Hepatocyte (in vitro differentiated cells): Measurements from ENCODE around the gene DGKG. TPM values are rescaled to one million over a fixed set of nuclear protein-coding genes. Genes with fewer than 3 reads are reported as not detected.

Experiments used
- DNase-seq: peaks from one replicate; pipeline ENCODE4 v3.0.0-alpha.2; 2016; ENCODE audit warnings: low spot score
- H2AFZ ChIP-seq: fragments of 200-600 bp; sonication (generic); 2 replicates; pipeline ENCODE4 v1.6.0; 2016; ENCODE audit warnings: antibody characterized with exemption, mild to moderate bottlenecking
- H3K27ac ChIP-seq: fragments of 200-600 bp; sonication (generic); 2 replicates; pipeline ENCODE4 v1.5.1; 2016; ENCODE audit warnings: mild to moderate bottlenecking
- H3K27me3 ChIP-seq: fragments of 200-600 bp; sonication (generic); 2 replicates; pipeline ENCODE4 v1.6.1; 2016
- H3K36me3 ChIP-seq: fragments of 200-600 bp; sonication (generic); replicated peaks from 2 replicates; pipeline ENCODE4 v1.5.1; 2016; ENCODE audit warnings: low read depth; ENCODE audit not compliant: insufficient read depth
- H3K4me1 ChIP-seq: fragments of 200-600 bp; sonication (generic); 2 replicates; pipeline ENCODE4 v1.5.1; 2016; ENCODE audit warnings: mild to moderate bottlenecking, moderate library complexity; ENCODE audit not compliant: insufficient read depth
- H3K4me2 ChIP-seq: fragments of 200-600 bp; sonication (generic); 2 replicates; pipeline ENCODE4 v1.6.0; 2016
- H3K4me3 ChIP-seq: fragments of 200-600 bp; sonication (generic); 2 replicates; pipeline ENCODE4 v1.5.1; 2016; ENCODE audit warnings: mild to moderate bottlenecking
- H3K79me2 ChIP-seq: fragments of 200-600 bp; sonication (generic); 2 replicates; pipeline ENCODE4 v1.6.0; 2017; ENCODE audit warnings: mild to moderate bottlenecking
- H3K9me2 ChIP-seq: fragments of 200-600 bp; sonication (generic); replicated peaks from 2 replicates; pipeline ENCODE4 v1.6.0; 2017; ENCODE audit warnings: mild to moderate bottlenecking; ENCODE audit not compliant: insufficient read depth
- H3K9me3 ChIP-seq: fragments of 200-600 bp; sonication (generic); 2 replicates; pipeline ENCODE4 v1.5.1; 2016; ENCODE audit warnings: low read depth, mild to moderate bottlenecking
- H4K20me1 ChIP-seq: fragments of 200-600 bp; sonication (generic); 2 replicates; pipeline ENCODE4 v1.6.0; 2016; ENCODE audit warnings: mild to moderate bottlenecking; ENCODE audit not compliant: insufficient read depth, poor library complexity, severe bottlenecking
- EZH2 ChIP-seq: fragments of 200-600 bp; sonication (generic); IDR thresholded peaks from 2 replicates; pipeline ENCODE4 v1.6.1; 2016; ENCODE audit warnings: antibody characterized with exemption, mild to moderate bottlenecking, borderline replicate concordance
- EZH2phosphoT487 ChIP-seq: fragments of 200-600 bp; sonication (generic); IDR thresholded peaks from one replicate; pipeline ENCODE4 v1.6.1; 2018; ENCODE audit warnings: antibody characterized with exemption, mild to moderate bottlenecking, low read depth, moderate library complexity; ENCODE audit not compliant: unreplicated experiment, severe bottlenecking
- WGBS: methylation state at CpG from one replicate; pipeline ENCODE4 v1.1.6; 2016; ENCODE audit warnings: low lambda C conversion rate; ENCODE audit errors: missing lambda C conversion rate; 5-methylcytosine and 5-hydroxymethylcytosine counted together
- polyA plus RNA-seq: library from polyadenylated mRNA; unstranded; fragments of >200 nt; fragmentation: Nextera tagmentation; extraction: Ambion mirVana; gene quantifications from 2 replicates; pipeline ENCODE4 v1.2.1, GENCODE V29; 2016
- total RNA-seq: library from RNA; depleted of rRNA; stranded (reverse); fragments of >200 nt; gene quantifications from 2 replicates; pipeline ENCODE4 v1.2.3, GENCODE V29; 2014
- TF ChIP-seq, protein P1 (sequence below): fragments of 200-600 bp; sonication (generic); IDR thresholded peaks from 2 replicates; pipeline ENCODE4 v1.5.1; 2016; ENCODE audit warnings: antibody characterized with exemption, mild to moderate bottlenecking; ENCODE audit not compliant: poor library complexity

Gene DGKG
- total and polyA plus RNA-seq, 2 experiments from 2014 or later, result not detected

DNA sequence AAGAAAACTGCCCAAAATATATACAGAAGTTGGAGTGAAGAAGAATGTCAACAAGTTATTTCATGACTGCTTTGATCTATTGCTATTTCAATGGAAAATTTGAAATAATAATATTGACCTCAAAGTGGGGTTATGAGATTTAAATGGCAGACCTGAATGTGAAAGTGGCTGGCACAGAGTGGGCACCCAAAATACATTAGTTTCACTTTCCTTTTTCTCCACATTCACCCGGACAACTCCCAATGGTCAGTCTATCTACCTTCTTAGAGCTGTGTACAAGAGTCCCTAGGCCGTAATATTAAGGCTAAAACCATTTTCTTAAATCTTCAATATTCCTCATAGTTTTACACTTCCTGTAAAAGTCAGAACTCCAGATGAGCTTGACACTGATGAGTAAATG is 191.5 kb downstream of the DGKG start:
- no peaks in the 10 kb centered on the region for H3K79me2 ChIP-seq
- H3K4me2 ChIP-seq, result no peak overlapping the region
- TF ChIP-seq EZH2 (no peak), EZH2phosphoT487 (no peak)
- TF ChIP-seq, protein P1, sequence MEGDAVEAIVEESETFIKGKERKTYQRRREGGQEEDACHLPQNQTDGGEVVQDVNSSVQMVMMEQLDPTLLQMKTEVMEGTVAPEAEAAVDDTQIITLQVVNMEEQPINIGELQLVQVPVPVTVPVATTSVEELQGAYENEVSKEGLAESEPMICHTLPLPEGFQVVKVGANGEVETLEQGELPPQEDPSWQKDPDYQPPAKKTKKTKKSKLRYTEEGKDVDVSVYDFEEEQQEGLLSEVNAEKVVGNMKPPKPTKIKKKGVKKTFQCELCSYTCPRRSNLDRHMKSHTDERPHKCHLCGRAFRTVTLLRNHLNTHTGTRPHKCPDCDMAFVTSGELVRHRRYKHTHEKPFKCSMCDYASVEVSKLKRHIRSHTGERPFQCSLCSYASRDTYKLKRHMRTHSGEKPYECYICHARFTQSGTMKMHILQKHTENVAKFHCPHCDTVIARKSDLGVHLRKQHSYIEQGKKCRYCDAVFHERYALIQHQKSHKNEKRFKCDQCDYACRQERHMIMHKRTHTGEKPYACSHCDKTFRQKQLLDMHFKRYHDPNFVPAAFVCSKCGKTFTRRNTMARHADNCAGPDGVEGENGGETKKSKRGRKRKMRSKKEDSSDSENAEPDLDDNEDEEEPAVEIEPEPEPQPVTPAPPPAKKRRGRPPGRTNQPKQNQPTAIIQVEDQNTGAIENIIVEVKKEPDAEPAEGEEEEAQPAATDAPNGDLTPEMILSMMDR, result no peak
- H3K9me2 ChIP-seq, result no peaks in the 10 kb centered on the region
- WGBS, result 93% methylated on average over 2 of the region's 2 CpGs
- H3K36me3 ChIP-seq, result no peaks in the 10 kb centered on the region
- no peaks in the 10 kb centered on the region for H3K27me3 ChIP-seq
- no peak for DNase-seq
- H3K27ac ChIP-seq, result no peak overlapping the region
- peaks cover 3% of the 10 kb centered on the region for H3K4me1 ChIP-seq
- no peak overlapping the region for H2AFZ ChIP-seq
- no peaks in the 10 kb centered on the region for H4K20me1 ChIP-seq
- H3K4me3 ChIP-seq, result no peak overlapping the region
- no peaks in the 10 kb centered on the region for H3K9me3 ChIP-seq

DNA sequence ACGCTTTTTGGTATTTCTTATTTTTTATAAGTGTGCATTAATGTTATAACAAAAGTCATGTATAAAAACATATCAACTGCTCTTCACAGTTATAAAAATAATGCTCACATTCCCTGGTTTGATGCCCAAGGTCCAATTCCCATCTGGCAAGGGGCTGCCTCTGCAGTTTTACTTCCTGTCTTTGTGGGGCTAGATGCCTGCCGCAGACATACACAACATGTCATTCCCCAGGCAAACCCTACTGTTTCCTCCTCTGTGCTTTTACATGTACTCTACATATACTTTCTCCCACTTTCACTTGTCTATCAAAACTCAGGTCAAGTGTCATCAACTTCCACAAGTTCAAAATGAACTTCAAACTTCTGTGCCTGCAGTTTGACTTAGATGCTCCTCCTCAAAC is 192.7 kb downstream of the DGKG start:
- no peak overlapping the region for H3K4me2 ChIP-seq
- H3K36me3 ChIP-seq, result no peaks in the 10 kb centered on the region
- no peaks in the 10 kb centered on the region for H4K20me1 ChIP-seq
- no peak overlapping the region for H3K4me3 ChIP-seq
- H3K4me1 ChIP-seq, result peaks cover 3% of the 10 kb centered on the region
- H3K79me2 ChIP-seq, result no peaks in the 10 kb centered on the region
- no peaks in the 10 kb centered on the region for H3K9me3 ChIP-seq
- TF ChIP-seq, protein P1, result no peak
- no peak for TF ChIP-seq EZH2
- TF ChIP-seq EZH2phosphoT487, result no peak
- no peak overlapping the region for H3K27ac ChIP-seq
- no peak overlapping the region for H2AFZ ChIP-seq
- no peak for DNase-seq
- H3K27me3 ChIP-seq, result no peaks in the 10 kb centered on the region
- no peaks in the 10 kb centered on the region for H3K9me2 ChIP-seq
- 93% methylated on average over 2 of the region's 2 CpGs for WGBS

DNA sequence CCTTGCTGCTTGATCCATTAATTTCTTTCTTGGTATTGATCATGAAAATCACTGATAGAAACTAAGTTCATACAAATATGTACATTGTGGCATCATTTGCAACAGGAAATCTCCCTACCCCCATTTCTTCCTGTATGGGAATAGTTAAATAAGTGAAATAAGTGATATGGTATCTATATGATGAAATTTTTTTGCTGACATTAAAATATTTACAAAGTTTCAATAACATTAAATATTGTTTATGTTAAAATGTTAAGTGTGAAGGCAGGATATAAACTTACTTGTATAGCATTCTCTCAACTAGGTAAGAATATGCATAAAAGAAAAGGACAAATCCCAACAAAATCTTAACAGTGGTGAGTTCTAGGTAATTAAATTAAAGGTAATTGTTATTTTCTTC is 193.1 kb downstream of the DGKG start:
- TF ChIP-seq, protein P1, result no peak
- TF ChIP-seq EZH2 (no peak), EZH2phosphoT487 (no peak)
- no peak overlapping the region for H3K4me2 ChIP-seq
- H3K27ac ChIP-seq, result no peak overlapping the region
- peaks cover 3% of the 10 kb centered on the region for H3K4me1 ChIP-seq
- no peak for DNase-seq
- no peak overlapping the region for H2AFZ ChIP-seq
- H3K36me3 ChIP-seq, result no peaks in the 10 kb centered on the region
- H3K27me3 ChIP-seq, result no peaks in the 10 kb centered on the region
- H3K4me3 ChIP-seq, result no peak overlapping the region
- H3K79me2 ChIP-seq, result no peaks in the 10 kb centered on the region
- H3K9me3 ChIP-seq, result no peaks in the 10 kb centered on the region
- no peaks in the 10 kb centered on the region for H4K20me1 ChIP-seq
- no peaks in the 10 kb centered on the region for H3K9me2 ChIP-seq
